ENCODE data around the gene APH1A. TPM values are rescaled to one million over a fixed set of nuclear protein-coding genes. Genes with fewer than 3 reads are reported as not detected.
A peak's percentile ranks its signal among the peaks of the same experiment; 100 is the strongest.
"Not testable (repeated sequence)": the region's sequence is repeated elsewhere in the genome, so short reads cannot be mapped to it uniquely, and the experiment has no call there.

The APH1A gene
- polyA plus RNA-seq, 5 donors: 172 to 195 (median 183) TPM

- DNase-seq: no peak
Observed at GRCh38 chr1:150235294-150235851, 33.4 kb downstream of the APH1A start.

GRCh38 chr1:150234566-150235293, 34.1 kb downstream of the APH1A start:
- DNase-seq: peak; percentile 81 to 84

GRCh38 chr1:150234309-150234565, 34.6 kb downstream of the APH1A start:
- no peak for DNase-seq

GRCh38 chr1:150233359-150234308, 35.2 kb downstream of the APH1A start:
- peak; percentile 48 to 68 for DNase-seq

GRCh38 chr1:150232921-150233320, 35.9 kb downstream of the APH1A start:
- not testable (repeated sequence) for DNase-seq

DNA sequence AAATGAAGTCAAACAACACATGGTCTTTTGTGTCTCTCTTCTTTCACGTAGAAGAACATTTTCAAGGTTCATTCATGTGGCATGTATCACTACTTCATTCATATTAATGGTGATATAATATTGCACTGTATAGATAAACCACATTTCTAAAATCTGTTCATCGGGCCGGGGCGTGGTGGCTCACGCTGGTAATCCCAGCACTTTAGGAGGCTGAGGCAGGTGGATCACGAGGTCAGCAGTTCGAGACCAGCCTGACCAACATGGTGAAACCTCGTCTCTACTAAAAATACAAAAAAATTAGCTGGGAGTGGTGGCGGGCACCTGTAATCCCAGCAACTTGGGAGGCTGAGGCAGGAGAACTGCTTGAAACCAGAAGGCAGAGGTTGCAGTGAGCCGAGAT, 40.6 kb downstream of the APH1A start:
- DNase-seq: not testable (repeated sequence)

- DNase-seq: no peak
Observed at GRCh38 chr1:150227228-150227627, 41.6 kb downstream of the APH1A start.

DNA sequence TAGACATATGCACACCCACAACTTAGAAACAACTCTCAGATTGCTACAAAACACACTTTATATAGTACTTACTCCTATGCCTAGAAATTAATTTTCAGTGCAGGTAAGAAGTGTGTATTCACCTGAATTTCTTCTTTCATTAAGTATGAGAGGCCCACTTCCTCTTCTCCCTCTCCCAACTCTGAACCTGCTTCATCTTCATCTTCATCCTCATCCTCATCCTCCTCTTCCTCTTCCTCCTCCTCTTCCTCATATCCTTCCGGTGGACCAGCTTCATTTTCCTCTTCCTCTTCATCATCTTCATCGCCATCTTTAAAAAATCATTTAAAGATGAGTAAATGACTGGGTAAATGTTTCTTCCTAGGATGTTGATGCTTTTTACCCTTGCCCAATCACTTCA, 42.3 kb downstream of the APH1A start:
- DNase-seq: no peak

DNA sequence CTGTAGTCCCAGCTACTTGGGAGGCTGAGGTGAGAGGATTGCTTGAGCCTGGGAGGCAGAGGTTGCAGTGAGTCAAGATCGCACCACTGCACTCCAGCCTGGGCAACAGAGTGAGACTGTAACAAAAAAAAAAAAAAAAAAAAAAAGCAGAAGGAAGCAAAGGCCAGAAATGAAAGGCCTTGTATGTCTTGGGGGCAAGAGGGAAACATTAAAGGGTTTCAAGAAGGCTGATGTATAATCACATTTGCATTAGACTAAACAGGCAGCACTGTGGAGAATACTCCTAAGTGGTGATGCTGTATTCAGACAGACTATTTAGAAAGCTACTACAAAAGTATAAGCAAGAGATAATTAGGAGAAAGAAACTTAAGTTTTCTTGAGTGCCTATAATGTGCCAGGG, 43.3 kb downstream of the APH1A start:
- DNase-seq: no peak

DNA sequence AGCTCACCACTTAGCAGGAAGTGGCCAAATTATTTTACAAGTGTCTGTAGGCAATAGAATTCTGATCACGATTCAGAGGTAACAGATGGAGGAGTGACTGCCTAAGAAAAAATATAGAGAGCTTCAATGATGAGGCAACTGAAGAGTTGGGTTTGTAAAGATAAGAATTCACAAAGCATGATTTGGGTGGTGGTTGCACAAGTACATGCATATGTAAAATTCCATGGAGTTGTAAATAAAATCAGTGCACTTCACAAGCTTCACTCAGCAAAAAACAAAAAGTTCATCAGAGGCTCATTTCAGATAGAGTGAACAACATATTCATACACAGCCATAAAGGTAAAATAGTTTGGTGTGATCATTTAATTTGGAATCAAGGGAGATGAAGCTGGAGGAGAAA, 43.8 kb downstream of the APH1A start:
- DNase-seq: no peak

DNA sequence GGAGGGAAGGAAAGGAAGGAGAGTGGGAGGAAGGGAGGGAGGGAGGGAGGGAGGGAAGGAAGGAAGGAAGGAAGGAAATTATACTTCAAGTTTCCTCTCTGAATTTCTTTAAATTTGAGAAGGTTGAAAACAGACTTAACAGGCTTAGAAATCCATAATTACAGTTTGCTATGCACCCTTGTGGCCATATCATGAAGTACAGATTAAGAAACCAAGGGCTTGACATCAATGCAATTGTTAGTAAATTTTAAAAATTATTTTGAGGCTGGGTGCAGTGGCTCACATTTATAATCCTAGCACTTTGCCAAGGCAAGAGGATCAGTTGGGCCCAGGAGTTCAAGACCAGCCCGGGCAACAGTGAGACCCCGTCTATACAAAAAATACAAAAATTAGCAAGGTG, 47.3 kb downstream of the APH1A start:
- DNase-seq: no peak

DNA sequence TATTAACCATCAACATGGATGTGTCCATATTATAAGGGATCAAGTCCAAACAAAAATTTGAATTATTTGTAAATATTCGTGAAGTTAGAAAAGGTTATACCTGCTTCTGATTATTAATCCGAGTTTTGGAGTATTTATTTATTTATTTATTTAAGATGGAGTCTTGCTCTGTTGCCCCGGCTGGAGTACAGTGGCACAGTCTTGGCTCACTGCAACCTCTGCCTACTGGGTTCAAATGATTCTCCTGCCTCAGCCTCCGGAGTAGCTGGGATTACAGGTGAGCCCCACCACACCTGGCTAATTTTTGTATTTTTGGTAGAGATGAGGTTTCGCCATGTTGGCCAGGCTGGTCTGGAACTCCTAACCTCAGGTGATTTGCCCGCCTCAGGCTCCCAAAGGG, 53.0 kb downstream of the APH1A start:
- not testable (repeated sequence) for DNase-seq

Other genes starting within 250 kb of the APH1A start
- gene VPS45, start 201.2 kb downstream of the APH1A start, polyA plus RNA-seq (ENCODE audit: insufficient read depth in 1 of 5, insufficient read length in 5 of 5, low replicate concordance in 1 of 5): 10 to 100 TPM; 60.3 to 86.9 (median 77.7) TPM
- gene PLEKHO1, start 119.1 kb downstream of the APH1A start, polyA plus RNA-seq (ENCODE audit: insufficient read depth in 1 of 5, insufficient read length in 5 of 5, low replicate concordance in 1 of 5): 10 to 100 TPM; 42.9 to 67.3 (median 48.5) TPM
- 100 to 1,000 TPM in 2 of 5 donors, 10 to 100 TPM in 3; 65.8 to 120 (median 91.4) TPM for gene ANP32E, start 32.9 kb downstream of the APH1A start, polyA plus RNA-seq (ENCODE audit: insufficient read depth in 1 of 5, insufficient read length in 5 of 5, low replicate concordance in 1 of 5)
- gene CA14, start 11.2 kb downstream of the APH1A start, polyA plus RNA-seq (ENCODE audit: insufficient read depth in 1 of 5, insufficient read length in 5 of 5, low replicate concordance in 1 of 5): 1 to 10 TPM; 4.0 to 5.6 (median 5.4) TPM
- 10 to 100 TPM; 60.7 to 95.3 (median 72.5) TPM for gene C1orf54, start 3.8 kb upstream of the APH1A start, polyA plus RNA-seq (ENCODE audit: insufficient read depth in 1 of 5, insufficient read length in 5 of 5, low replicate concordance in 1 of 5)
- 10 to 100 TPM in 1 of 5 donors, 1 to 10 TPM in 4; 7.4 to 13.0 (median 8.7) TPM for gene CIART, start 13.5 kb upstream of the APH1A start, polyA plus RNA-seq (ENCODE audit: insufficient read depth in 1 of 5, insufficient read length in 5 of 5, low replicate concordance in 1 of 5)
- 10 to 100 TPM; 57.5 to 65.5 (median 64.8) TPM for gene MRPS21, start 24.8 kb upstream of the APH1A start, polyA plus RNA-seq (ENCODE audit: insufficient read depth in 1 of 5, insufficient read length in 5 of 5, low replicate concordance in 1 of 5)
- gene PRPF3, start 52.5 kb upstream of the APH1A start, polyA plus RNA-seq (ENCODE audit: insufficient read depth in 1 of 5, insufficient read length in 5 of 5, low replicate concordance in 1 of 5): 100 to 1,000 TPM; 108 to 143 (median 120) TPM
- gene RPRD2, start 95.1 kb upstream of the APH1A start, polyA plus RNA-seq (ENCODE audit: insufficient read depth in 1 of 5, insufficient read length in 5 of 5, low replicate concordance in 1 of 5): 10 to 100 TPM; 33.9 to 43.7 (median 41.8) TPM
- gene TARS2, start 218.4 kb upstream of the APH1A start, polyA plus RNA-seq (ENCODE audit: insufficient read depth in 1 of 5, insufficient read length in 5 of 5, low replicate concordance in 1 of 5): 10 to 100 TPM; 21.9 to 35.0 (median 26.7) TPM
- gene ECM1, start 239.1 kb upstream of the APH1A start, polyA plus RNA-seq (ENCODE audit: insufficient read depth in 1 of 5, insufficient read length in 5 of 5, low replicate concordance in 1 of 5): 1 to 10 TPM; 2.2 to 4.1 (median 3.2) TPM
- under 1 TPM; 0.55 to 0.95 (median 0.76) TPM for gene FALEC, start 246.7 kb upstream of the APH1A start, polyA plus RNA-seq (ENCODE audit: insufficient read depth in 1 of 5, insufficient read length in 5 of 5, low replicate concordance in 1 of 5)

Data from right lung (tissue), 5 donors.